NCI-H1105 treated with DMSO at 0.1 percent for 48 hours (cell line): ENCODE measurements around the gene IL1RL1.

Experiments used
- DNase-seq: peaks from one replicate; lab custom pipeline; 2025; lab: John Stamatoyannopoulos, UW

Gene IL1RL1

DNA sequence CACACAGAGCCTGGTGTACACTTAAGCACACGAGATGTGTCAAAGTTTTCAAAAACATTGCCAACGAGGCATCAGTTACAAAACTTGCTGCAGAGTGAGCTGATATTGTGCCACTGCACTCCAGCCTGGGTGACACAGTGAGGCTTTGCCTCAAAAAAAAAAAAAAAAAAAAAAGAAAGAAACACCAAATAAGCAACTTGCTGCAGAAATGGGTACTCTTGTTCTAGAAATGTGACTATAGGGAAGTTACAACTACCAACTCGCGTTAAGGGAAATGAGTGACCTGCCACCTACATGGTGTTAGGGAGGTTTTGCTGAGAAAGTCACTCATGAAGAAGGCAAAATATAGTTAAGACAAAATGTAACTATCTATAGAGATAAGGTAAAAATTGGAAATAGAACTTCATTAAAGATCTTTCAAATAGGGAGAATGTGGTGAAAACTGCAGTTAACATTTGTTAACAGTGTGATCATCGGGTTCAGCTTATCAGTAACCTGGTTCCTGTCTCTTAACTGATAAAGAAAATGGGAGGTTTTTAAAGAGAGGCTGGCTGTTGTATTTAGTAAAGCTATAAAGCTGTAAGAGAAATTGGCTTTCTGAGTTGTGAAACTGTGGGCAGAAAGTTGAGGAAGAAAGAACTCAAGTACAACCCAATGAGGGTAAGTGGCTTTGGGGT is at the start of gene IL1RL1:
IL1RL1 (plus strand) TSS at position 600 of the 677 bp plus-strand sequence. CDS start 26,702 bp downstream, outside the sequence.
- DNase-seq: no peak

DNA sequence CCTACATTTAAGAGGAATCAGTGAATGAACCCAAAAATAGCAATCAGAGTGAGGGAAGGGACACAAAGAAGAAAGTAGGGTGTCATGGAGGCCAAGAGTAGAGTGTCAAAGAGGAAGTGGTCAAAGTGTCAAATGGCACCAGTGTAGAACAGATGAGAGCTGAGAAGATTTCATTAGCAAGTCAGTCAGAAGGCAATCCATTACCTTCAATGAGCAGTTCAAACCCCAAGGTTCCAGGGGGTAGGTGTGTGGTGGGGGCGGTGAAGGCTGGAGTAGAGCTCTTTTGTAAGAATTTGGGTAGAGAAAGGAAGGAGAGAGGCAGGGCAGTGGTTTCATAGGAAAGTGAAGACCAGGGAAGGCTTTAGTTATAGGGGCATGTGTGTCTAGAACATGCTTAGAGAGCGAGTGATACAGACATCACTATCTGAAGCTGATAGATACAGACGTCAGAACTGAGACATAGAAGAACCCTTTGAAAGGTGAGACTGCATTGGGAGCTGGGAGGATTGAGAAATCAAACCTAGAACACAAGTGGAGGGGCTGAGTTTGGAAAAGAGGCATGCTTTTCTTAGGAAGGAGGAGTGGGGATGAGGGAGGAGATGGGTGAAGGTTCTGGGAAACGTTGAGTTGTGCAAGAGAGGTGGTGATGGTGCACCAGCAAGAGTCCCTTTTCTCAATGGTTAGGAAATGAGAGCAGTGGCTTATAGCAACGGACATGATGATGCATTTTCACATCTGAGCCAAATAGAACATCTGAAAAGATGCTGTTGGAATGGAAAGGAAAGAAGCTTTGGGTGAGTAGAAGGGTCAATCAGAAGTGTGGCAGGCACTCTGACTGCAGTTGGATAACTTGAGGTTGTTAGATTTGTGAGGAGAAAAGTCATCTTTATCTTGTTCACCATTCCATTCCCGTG is 48.9 kb upstream of the IL1RL1 start:
- no peak for DNase-seq

GRCh38 chr2:102264952-102265351 is 46.4 kb upstream of the IL1RL1 start:
- no peak for DNase-seq

GRCh38 chr2:102266204-102266603 is 45.2 kb upstream of the IL1RL1 start:
- DNase-seq: no peak

GRCh38 chr2:102267774-102268173 is 43.6 kb upstream of the IL1RL1 start:
- no peak for DNase-seq

- no peak for DNase-seq
These were observed 42.7 kb upstream of the IL1RL1 start for GRCh38 chr2:102268510-102269199.

DNA sequence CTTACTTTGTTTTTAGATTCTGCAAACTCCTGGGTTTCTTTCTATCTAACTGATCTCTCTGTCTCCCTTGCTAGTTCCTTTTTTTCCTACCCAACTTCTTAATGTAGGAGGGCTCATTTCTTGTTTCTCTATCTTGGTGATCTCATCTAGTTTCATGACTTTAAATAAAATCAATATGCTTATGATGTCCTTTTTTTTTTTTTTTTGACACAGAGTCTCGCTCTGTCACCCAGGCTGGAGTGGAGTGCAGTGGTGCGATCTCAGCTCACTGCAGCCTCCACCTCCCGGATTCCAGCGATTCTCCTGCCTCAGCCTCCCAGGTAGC is 42.2 kb upstream of the IL1RL1 start:
- no peak for DNase-seq

DNA sequence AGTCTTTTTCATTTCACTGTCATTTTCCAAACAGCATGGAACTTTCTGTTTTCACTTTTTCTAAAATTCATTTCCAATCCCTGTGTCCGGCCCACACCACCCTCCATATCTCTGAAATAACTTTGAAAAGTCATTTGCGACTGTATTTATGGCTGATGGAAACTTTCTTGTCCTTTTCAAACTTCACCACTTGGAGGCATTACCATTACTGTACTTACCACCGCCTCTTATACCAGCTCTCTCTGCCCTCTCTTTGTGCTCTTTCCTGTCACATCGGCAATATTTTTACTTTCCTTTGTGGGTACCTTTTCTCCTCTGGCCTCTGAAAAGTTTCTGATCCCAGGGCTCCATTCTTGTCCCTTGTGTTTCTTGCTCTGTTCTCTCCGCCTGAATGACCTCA is 39.5 kb upstream of the IL1RL1 start:
- no peak for DNase-seq

DNA sequence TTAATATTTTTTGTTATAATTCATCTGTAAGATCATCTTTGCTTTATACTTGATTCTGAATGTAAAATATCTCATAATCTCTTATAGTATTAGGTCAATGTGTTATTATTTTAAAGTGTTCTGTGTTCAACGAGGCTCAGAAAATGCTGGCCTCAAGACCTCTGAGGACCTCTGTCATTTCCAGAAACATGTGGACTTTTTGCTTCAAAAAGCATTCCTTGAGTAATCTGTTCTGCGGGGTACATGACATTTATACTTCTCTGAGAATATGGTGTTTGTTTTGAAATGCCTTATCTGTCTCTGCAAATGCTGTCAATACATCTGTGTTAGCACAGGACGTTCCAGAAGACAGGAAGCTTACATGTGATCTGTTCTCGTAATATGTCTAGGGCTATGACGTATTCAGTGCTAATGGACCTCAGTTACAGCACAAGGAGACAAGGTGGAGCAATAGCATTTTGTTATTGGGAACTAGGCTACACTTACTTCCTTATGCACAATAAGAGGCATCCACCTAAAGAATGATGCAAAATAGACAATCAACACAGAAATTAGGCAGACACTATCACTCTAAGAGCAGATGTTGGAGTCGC is 37.6 kb upstream of the IL1RL1 start:
- DNase-seq: no peak

DNA sequence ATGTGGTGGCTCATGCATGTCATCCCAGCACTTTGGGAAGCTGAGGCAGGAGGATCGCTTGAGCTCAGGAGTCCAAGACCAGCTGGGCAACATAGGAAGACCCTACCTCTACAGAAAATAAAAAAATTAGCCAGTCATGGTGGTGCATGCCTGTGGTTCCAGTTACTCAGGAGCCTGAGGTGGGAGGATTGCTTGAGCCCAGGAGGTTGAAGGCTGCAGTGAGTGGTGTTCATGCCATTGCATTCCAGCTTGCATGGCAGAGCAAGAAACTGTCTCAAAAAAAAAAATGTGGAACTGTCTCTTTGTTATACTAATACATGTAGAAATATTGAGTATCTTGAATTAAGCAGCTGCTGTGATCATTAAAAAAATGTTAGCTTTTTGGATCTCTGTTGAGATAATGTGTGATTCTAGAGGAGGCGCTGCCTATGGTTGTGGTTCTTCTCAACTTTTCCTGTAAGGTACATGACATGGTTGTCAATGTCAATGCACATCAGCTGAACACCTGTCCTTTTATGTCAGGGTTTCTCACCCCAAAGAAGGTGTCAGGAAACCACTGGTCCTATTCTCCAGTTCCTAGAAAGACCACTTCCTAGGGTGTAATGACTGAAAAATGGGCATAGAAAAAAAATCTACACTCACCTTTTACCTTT is 34.7 kb upstream of the IL1RL1 start:
- no peak for DNase-seq

DNA sequence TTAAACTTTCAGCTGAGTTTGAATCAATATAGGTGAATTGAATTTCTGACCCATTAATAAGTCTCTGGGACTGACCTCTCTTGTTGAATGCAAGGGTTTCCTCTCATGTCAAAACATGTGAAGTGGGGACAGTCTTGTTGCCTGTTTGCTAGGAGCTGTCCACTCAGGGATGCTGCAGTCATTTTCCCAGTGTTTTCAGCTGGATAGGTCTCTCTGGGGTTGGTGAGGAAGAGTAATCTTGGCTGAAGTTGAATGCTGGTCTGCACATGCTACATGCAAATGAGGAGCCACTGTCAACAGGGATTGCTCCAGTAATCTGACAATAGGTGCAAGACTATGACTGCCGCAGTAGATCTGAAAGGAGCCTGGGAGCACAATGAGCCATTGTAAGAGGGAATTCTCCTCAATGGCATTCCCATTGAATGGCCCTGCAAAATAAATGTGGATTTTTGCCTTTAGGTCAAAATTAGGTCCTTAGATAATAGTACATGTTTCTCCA is 34.1 kb upstream of the IL1RL1 start:
- DNase-seq: no peak

- no peak for DNase-seq
These were observed 32.5 kb upstream of the IL1RL1 start for GRCh38 chr2:102278720-102279390.

GRCh38 chr2:102279391-102279735 is 32.0 kb upstream of the IL1RL1 start:
- no peak for DNase-seq

DNA sequence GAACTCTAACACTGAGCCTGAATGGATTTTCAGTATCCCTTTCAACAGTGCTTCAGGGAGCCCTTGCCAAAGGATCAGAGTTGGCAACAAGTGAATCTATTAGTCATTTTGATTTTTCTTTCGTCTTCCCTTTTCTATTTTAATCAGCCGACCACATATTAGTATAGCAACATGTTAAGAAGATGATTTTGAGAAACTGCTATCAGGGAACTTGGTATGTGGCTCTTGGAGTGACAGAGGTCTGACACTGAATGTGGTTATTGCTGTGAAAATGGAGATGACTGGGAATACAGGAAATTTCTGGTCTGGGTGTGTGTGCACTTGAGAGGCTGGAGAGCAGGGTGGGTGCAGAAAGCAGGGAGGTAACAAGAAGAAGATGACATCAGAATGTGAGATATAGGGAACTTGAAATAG is 28.7 kb upstream of the IL1RL1 start:
- DNase-seq: no peak

GRCh38 chr2:102283996-102284395 is 27.4 kb upstream of the IL1RL1 start:
- DNase-seq: no peak

DNA sequence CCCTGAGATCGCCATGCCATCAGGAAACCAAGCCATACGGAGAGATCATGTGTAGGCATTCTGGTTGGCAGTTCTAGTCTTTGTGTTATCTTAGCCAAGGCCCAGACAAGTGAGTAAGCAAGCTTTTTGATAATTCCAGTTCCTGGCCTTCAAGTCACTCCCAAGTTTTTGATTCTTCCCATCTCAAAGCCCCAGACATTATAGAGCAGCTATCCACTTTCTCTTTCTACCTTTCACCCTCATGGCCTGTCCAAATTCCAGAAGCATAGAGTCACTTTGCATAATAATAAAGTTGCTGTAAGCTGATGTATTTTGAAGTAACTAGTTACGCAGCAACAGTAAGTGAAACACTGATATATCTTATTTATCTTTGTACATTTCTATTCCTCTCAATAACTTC is 26.8 kb upstream of the IL1RL1 start:
- no peak for DNase-seq

GRCh38 chr2:102285368-102285767 is 26.0 kb upstream of the IL1RL1 start:
- no peak for DNase-seq

DNA sequence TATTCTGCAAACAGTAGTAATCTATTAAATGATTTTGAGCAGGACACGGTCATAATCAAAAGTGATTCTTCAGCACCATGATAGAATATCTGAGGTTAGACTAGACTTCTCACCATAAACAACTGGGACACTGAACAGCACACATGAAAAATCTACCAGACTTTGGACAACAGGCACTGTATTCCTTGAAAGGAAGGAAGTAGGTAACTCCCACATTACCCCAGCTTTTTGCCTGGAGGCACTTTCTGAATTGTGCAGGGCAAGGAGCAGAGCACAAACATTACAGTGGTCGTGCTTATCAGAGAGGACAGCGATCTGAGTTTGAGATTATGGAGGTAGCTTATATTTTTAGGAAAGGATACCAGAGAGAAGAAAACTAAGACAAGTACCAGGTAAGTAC is 25.3 kb upstream of the IL1RL1 start:
- no peak for DNase-seq

- no peak for DNase-seq
These were observed 22.2 kb upstream of the IL1RL1 start for GRCh38 chr2:102289129-102289528.

- DNase-seq: no peak
These were observed 20.8 kb upstream of the IL1RL1 start for GRCh38 chr2:102290594-102290993.

- no peak for DNase-seq
These were observed 19.9 kb upstream of the IL1RL1 start for GRCh38 chr2:102291319-102292075.
